Measurements from ENCODE around the gene CCDC28B. TPM values are rescaled to one million over a fixed set of nuclear protein-coding genes. Genes with fewer than 3 reads are reported as not detected.

CCDC28B gene
- polyA plus RNA-seq, 1 of the 3 experiments (the other 2 are of a cell fraction), result 26.3 TPM

DNA sequence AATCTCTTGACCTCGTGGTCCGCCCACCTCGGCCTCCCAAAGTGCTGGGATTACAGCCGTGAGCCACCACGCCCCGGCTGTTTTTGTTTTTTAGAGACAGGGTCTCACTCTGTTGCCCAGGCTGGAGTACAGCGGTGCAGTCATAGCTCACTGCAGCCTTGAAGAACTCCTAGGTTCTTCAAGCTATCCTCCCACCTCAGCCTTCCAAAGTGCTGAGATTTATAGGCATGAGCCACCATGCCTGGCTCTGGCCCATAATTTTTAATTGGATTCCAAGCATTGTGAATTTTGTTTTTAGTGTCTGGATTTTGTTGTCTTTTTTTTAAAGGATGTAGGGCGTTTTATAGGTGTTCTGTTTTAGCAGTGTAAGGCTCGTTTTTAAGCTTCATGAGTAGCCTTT lies 49.5 kb upstream of the CCDC28B start:
- peaks cover 33% of the 10 kb centered on the region for H3F3A ChIP-seq (replicated peaks; ENCODE audit: insufficient read depth)
- H3K4me1 ChIP-seq (ENCODE audit: control insufficient read depth in 1 of 2, insufficient read depth in 2 of 2, low read depth in 1 of 2, low read length in 1 of 2), result peaks cover 0 to 17% of the 10 kb centered on the region in 2 experiments; a peak in 2 of 4 replicates
- no peak for DNase-seq
- TF ChIP-seq NRF1 (IDR thresholded peaks at IDR 0.05; ENCODE audit: low read depth, low read length) (no peak), YY1 (IDR thresholded peaks at IDR 0.05; ENCODE audit: low read depth) (no peak), JUND (IDR thresholded peaks at IDR 0.05) (no peak), SIN3A (IDR thresholded peaks at IDR 0.05; ENCODE audit: borderline replicate concordance, low read depth, low read length) (no peak)
- TF ChIP-seq, protein P1, sequence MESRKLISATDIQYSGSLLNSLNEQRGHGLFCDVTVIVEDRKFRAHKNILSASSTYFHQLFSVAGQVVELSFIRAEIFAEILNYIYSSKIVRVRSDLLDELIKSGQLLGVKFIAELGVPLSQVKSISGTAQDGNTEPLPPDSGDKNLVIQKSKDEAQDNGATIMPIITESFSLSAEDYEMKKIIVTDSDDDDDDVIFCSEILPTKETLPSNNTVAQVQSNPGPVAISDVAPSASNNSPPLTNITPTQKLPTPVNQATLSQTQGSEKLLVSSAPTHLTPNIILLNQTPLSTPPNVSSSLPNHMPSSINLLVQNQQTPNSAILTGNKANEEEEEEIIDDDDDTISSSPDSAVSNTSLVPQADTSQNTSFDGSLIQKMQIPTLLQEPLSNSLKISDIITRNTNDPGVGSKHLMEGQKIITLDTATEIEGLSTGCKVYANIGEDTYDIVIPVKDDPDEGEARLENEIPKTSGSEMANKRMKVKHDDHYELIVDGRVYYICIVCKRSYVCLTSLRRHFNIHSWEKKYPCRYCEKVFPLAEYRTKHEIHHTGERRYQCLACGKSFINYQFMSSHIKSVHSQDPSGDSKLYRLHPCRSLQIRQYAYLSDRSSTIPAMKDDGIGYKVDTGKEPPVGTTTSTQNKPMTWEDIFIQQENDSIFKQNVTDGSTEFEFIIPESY (IDR thresholded peaks at IDR 0.05; ENCODE audit: borderline replicate concordance, low read depth), result no peak
- TF ChIP-seq, protein P2, sequence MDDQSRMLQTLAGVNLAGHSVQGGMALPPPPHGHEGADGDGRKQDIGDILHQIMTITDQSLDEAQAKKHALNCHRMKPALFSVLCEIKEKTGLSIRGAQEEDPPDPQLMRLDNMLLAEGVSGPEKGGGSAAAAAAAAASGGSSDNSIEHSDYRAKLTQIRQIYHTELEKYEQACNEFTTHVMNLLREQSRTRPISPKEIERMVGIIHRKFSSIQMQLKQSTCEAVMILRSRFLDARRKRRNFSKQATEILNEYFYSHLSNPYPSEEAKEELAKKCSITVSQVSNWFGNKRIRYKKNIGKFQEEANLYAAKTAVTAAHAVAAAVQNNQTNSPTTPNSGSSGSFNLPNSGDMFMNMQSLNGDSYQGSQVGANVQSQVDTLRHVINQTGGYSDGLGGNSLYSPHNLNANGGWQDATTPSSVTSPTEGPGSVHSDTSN (IDR thresholded peaks at IDR 0.05), result peak; percentile 23; the same call in 1 of the 2 replicates
- ChIA-PET POLR2A (no interaction called here), CTCF (interaction anchor here (1.2 kb wide), 1 partner anchor 41 kb away, joined by 3 read pairs; no protein-coding TSS in a partner anchor)
- H3K27me3 ChIP-seq (ENCODE audit: insufficient read depth), result no peaks in the 10 kb centered on the region
- peaks cover 0 to 47% of the 10 kb centered on the region in 2 experiments for H3K36me3 ChIP-seq (replicated peaks in 1 of 2; ENCODE audit: control insufficient read depth in 1 of 2, insufficient read depth in 2 of 2, low read length in 1 of 2)
- peaks cover 93% of the 10 kb centered on the region for H3K79me2 ChIP-seq (ENCODE audit: insufficient read depth)
- peaks cover 5% of the 10 kb centered on the region; the same call in 1 of the 2 replicates for H3K9me2 ChIP-seq
- WGBS (ENCODE audit: low lambda C conversion rate), result 81% methylated on average over 8 of the region's 9 CpGs
- peak overlapping the region; percentile 18 to 74 for H3K27ac ChIP-seq (ENCODE audit: low read depth in 2 of 2, low read length in 1 of 2)
- no peak overlapping the region; the same call in 1 of the 2 replicates for H3K9ac ChIP-seq
- H3K4me3 ChIP-seq (ENCODE audit: low read depth in 2 of 2, low read length in 1 of 2), result 0 out of 4 replicates have a peak overlapping the region, but pooled peaks of 1 of the 2 experiments have one; percentile 35
- H4K20me1 ChIP-seq (ENCODE audit: insufficient read depth), result peaks cover 26% of the 10 kb centered on the region
- no peaks in the 10 kb centered on the region for H3K9me3 ChIP-seq
- H3K4me2 ChIP-seq, result peak overlapping the region; percentile 42; the same call in 1 of the 2 replicates
- H2AFZ ChIP-seq (ENCODE audit: low read depth), result no peak overlapping the region

DNA sequence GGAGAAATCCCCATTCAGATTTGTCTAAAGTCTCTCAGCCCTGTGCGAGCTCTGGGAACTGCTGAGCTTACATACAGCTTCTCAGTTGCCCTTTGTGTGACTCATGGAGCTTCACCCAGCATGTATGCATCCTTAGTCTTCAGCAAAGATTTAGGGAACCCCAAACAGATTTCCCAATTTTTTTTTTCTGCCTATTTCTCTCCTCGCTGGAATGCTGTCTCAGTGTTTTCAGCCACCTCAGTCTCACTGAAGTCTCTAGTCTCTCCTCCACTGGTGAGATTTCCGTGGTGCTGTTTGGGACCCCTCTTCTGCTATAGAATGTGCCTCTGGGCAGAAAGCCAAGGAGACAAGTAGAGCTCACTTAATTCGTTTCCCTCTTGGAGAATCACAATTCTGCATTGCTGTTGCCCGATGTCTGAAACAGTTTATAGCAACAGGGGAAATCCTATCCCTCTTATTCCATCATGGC lies 49.0 kb upstream of the CCDC28B start:
- Histone ChIP-seq H3K4me1 (ENCODE audit: control insufficient read depth in 1 of 2, insufficient read depth in 2 of 2, low read depth in 1 of 2, low read length in 1 of 2) (peaks cover 0 to 17% of the 10 kb centered on the region in 2 experiments; a peak in 2 of 4 replicates), H3K9me3 (no peaks in the 10 kb centered on the region), H3K79me2 (ENCODE audit: insufficient read depth) (peaks cover 92% of the 10 kb centered on the region), H3K27ac (ENCODE audit: low read depth in 2 of 2, low read length in 1 of 2) (peak overlapping the region; percentile 18 to 74), H3K4me2 (peak overlapping the region; percentile 42; the same call in 1 of the 2 replicates), H3K36me3 (replicated peaks in 1 of 2; ENCODE audit: control insufficient read depth in 1 of 2, insufficient read depth in 2 of 2, low read length in 1 of 2) (peaks cover 3 to 52% of the 10 kb centered on the region in 2 experiments), H4K20me1 (ENCODE audit: insufficient read depth) (peaks cover 26% of the 10 kb centered on the region), H3F3A (replicated peaks; ENCODE audit: insufficient read depth) (peaks cover 28% of the 10 kb centered on the region), H2AFZ (ENCODE audit: low read depth) (no peak overlapping the region), H3K9me2 (peaks cover 3% of the 10 kb centered on the region; the same call in 1 of the 2 replicates), H3K27me3 (ENCODE audit: insufficient read depth) (no peaks in the 10 kb centered on the region), H3K4me3 (ENCODE audit: low read depth in 2 of 2, low read length in 1 of 2) (no peak overlapping the region), H3K9ac (no peak overlapping the region; the same call in 1 of the 2 replicates)
- DNase-seq, result peak; percentile 16
- ChIA-PET POLR2A (no interaction called here), CTCF (interaction anchor here (1.2 kb wide), 1 partner anchor 41 kb away, joined by 3 read pairs; no protein-coding TSS in a partner anchor)
- 43% methylated on average over 5 of the region's 5 CpGs for WGBS (ENCODE audit: low lambda C conversion rate)
- TF ChIP-seq FOSL2 (IDR thresholded peaks at IDR 0.05; ENCODE audit: borderline replicate concordance, low read depth) (peak; percentile 41; the same call in 1 of the 2 replicates), NFIC (IDR thresholded peaks at IDR 0.05; ENCODE audit: borderline replicate concordance) (peak; percentile 53), JUND (IDR thresholded peaks at IDR 0.05) (no peak)

Measured in SK-N-SH (cell line).